HG03139 (cell line): ENCODE data around the gene SEMA3G.

Experiments
- ATAC-seq: cut with Tn5 transposase; IDR thresholded peaks from one replicate; pipeline ENCODE4 v1.9.1; 2021; ENCODE audit not compliant: unreplicated experiment

The SEMA3G gene

GRCh38 chr3:52454938-52455282 lies 10.0 kb upstream of the SEMA3G start:
- no peak for ATAC-seq

GRCh38 chr3:52454250-52454937 lies 9.5 kb upstream of the SEMA3G start:
- ATAC-seq, result no peak

DNA sequence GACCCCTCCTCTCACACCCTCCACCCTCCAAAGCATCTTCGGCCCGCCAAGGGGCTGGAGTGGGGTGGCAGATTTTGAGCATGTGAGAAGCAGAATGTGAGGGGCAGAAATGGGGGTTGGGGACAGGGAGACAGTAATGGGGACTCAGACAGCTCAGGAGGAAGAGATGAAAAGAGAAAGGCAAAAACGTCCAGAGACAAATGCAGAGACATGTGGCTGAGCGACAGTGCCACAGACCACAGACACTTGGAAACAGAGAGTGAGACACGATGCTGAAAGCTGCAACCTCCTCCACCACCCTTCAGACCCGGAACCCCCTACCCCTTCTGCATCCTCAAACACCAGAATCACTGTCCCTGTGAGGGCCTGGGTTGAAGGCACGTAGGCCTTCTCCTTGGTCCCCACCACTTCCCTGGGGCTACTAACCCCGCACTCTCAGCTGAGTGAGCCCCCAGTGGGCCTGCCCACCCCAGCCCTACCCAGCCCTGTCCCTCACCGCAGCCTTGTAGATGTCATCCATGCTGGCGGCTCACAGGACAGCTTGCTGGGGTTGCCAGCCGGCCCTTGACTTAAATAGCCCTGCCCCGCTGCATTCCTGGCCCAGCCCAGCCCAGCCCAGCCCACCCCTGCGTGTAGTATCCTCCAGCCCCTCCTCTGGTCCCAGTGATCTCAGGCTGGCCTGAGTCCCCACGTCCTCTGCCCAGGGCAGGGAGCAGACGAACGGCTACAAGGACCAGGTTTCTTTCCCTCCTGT lies 8.8 kb upstream of the SEMA3G start, which contains the start of gene TNNC1:
TSS of gene TNNC1 (minus strand) at position 546 of the 754 bp plus-strand sequence. CDS start at position 520, 26 bp downstream.
- no peak for ATAC-seq

DNA sequence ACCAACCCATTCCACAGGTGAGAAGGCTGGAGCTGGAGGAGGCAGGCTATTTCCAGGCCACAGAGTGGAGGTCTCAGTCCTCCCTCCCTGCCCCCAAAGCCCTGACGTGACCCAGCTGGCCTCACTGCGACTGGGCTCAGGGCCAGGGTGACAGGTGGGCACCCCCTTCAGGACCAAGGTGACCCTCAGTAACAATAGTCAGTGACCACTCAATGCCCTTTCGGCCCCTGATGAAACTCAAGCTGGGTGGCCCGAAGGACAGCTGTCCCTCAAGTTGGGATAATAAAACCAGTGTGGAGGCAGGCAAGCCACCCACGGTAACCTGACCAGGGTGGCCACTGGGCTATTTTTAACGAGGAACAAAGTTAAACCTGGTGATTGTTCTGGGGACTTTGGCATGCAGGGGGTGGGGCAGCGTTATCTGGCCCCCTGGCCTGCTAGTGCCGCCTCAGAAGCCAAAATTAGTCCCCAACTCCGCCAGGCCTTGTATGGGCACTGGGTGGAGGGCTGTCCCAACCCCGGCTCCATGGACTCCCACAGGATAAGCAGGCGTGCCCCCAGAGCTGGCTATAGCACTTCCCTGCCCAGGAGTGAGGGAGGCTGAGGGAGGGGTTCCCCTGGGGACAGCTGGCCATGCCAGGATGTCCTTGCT lies 7.8 kb upstream of the SEMA3G start:
- ATAC-seq, result no peak

DNA sequence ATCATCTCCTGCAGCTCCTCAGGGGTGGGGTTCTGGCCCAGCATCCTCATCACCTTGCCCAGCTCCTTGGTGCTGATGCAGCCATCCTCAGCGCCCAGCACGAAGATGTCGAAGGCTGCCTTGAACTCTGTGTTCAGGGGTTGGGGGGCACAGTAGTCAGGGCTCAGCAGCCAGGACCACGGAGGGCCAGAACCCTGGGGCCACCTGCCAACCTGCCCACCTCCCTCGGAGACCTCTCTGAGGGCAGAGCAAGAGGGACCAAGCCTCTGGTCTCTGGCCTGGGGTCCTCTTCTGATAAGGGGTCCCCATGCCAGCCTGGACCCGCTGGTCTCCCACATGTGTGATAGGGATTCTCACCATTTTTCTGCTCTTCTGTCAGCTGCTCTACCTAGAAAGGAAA lies 7.2 kb upstream of the SEMA3G start:
- no peak for ATAC-seq

- ATAC-seq, result no peak
Observed at GRCh38 chr3:52451237-52452083, 6.6 kb upstream of the SEMA3G start.

DNA sequence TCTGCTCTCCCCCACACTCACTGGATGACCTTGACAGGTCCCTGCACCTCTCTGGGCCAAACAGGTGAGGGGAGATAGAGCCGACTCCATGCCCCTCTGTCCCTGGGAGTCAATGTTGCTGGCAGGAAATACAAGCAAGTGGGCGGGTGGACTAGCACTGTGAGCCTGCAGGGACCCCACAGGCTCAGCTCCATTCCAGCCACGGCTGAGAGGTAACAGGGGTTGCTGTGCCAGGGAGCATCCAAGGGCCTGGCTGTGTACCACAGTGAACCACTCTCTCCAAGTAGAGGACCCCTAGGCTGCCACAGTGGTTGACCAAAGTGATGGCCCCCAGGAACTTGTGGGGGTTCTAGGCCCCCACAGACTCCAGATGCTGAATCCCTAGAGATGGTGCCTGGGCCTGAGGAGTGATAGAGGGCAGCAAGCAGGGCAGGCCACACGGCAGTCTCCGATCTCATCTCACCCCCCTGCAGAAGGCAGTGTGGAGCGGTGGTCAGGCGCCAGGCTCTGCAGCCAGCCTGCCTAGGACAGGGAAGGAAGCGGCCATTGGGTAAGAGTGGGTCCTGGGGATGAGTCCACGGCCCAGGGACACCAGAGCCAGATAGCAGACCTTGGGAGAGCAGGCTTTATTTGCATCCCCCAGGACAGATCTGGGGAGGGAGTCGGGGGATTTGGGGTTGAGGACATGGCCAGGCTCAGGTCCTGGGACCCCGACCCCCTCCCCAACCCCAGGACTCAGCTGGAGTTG lies 5.8 kb upstream of the SEMA3G start:
- ATAC-seq, result no peak

GRCh38 chr3:52447512-52448355 lies 2.8 kb upstream of the SEMA3G start:
- no peak for ATAC-seq

DNA sequence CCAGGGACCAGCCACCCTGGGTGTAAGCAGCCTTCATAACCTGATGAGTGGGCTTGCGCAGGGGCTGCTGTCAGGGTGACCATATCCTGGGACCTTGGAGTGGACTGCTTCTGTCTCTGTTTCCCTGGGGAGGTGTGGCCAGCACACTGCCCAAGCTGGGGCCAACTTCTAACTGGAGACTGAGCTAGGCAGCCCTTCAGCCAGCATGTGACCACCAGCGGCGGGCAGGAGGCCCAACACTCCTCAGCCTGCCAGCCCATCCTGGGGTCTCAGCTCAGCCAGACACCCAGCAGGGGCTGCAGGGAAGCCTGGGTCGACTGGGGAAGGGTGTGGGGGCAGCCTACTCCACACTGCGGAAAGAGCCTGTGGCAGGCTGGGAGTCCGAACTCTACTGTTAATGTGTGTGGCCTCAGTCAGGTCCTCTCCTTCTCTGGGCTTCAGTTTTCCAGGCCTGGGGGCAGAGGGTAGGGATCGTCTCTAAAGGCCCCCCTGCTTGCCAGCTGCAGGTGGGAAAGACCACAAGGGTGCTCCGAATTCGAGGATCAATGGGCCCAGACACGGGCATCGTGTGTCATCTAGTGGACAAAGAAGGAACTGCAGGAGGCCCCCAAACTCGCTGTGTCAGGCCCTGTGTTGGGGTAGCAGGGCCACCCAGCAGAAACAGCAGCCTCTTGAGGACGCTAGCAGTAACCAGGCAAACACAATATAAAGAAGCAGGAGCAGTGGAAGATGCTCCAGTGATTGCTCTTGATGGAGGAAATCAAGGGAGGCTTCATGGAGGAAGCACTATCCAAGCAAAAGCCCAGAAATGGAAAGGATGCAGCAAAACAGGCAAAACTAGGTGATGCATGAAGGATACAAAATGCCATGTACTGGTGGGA lies 2.0 kb upstream of the SEMA3G start:
- no peak for ATAC-seq

- no peak for ATAC-seq
Observed at GRCh38 chr3:52446042-52446441, 1.1 kb upstream of the SEMA3G start.

DNA sequence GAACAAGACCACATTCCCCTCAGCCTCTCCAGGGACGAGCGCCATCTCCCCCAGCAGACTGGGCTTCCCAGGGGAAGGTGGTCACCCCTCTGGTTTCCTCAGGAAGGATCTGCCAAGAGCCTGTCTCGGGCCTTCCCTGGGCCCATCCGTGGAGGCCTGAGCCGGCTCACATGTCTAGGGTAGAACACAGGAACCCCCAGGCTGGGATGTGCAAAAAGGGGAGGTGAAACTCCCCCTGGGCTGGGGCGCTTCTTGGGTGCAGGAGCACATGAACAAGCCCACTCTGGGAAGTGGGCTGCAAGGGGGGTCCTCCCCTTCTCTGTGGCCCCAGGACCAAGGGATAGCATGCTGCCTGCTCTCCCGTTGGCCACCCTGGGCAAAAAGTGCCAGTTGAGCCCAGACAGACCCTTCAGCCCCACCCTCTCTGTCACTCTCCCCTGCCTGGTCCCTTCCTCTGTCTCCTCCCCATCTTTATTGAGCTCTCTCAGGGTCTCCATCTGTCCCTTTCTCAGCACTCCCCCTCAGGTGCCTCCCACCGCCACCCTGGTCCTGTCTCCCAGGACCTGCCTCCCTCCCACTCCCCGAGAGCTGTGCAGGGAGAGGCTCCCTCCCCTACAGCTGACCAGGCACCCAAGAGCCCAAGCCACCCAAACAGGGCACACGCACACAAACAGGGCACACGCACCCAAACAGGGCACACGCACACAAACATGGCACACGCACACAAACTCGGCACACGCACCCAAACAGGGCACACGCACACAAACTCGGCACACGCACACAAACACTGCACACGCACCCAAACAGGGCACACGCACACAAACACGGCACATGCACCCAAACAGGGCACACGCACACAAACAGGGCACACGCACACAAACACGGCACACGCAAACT lies 864 bp downstream of the SEMA3G start:
- ATAC-seq, result no peak

GRCh38 chr3:52443268-52443610 lies 1.7 kb downstream of the SEMA3G start:
- no peak for ATAC-seq

DNA sequence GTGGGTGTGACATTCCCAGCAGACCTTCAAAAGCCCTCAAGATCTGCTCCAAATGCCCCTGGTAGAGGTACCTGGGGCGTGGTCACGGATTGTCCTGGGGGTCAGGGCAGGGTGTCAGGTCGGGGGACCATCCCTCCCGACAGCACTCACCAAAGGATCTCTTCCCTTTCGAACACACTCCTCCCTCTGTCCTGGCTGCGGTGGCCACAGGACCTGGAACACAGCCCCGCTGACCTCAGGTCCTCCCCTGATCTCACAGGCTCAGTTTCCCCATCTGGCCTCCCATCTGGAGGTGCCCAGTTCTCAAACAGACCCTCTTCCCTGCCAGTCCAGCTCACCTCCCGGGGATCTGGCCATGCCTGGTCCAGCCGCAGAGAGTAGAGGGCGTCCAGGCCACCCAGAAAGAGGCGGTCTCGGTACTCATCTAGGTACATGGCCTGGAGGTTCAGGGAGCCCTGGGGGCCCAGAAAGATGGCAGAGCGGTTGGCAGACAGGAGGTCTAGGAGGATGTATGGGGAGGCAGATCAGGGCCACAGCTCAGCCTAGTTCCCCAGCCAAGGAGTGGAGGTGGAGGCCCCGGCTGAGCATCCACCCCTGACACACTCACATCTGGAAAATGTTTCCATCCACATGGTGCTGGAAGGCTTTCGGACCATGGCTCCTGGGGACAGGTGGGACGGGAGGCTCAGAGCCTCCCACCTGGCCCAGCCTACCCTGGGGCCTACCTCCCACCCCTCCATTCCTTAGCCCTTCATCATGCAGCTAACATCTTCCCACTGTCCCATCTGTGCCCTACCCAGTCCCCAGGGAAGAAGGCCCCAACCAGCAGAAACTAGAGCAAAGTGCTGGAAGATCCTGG lies 2.3 kb downstream of the SEMA3G start:
- no peak for ATAC-seq

- ATAC-seq, result no peak
Observed at GRCh38 chr3:52441772-52442332, 3.1 kb downstream of the SEMA3G start.

- no peak for ATAC-seq
Observed at GRCh38 chr3:52441091-52441771, 3.7 kb downstream of the SEMA3G start.

- no peak for ATAC-seq
Observed at GRCh38 chr3:52440671-52441070, 4.2 kb downstream of the SEMA3G start.
